Glomerular visceral epithelial cell (primary cell): ENCODE data around the gene VASN.

Source experiments
- DNase-seq: peaks from one replicate; pipeline ENCODE4 v3.0.0-alpha.2; 2016; ENCODE audit errors: extremely low spot score

VASN gene

DNA sequence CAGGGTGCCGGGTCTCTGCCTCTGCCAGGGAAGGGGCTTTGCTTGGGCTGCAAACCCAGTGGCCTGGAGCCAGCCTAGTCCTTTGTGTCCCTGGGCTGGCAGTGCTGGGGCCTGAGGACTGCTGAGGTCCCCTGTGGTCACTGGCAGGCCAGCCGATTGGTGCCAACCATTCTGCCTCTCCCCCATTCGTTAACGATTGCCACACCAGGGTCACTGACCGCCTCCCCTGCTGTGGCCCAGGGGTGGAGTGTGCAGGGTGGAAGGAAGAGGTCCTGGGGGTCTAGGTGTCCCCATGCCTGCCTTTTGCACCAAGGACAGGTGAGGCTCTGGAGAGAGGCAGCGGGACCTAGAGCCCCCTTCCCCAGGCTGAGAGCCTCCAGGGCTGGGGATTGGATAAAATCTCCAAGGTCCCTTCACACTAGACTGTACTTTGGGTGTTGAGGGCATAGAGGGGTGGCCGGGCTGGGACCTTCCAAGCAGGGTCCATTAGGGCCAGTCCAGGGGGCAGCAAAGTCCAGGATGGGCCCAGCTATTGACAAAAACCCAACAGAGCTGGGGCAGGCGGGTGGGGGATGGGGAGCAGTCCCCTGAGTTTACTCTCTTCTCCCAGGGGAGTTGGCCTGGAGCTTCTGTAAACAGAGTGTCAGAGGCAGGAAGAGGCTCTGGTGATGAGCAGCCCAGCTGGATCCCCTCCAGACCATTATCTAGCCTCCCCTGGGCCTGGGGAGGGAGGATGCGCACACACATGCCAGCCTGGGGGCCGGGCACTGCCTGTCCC lies 1.1 kb downstream of the VASN start:
- DNase-seq: peak; percentile 68

DNA sequence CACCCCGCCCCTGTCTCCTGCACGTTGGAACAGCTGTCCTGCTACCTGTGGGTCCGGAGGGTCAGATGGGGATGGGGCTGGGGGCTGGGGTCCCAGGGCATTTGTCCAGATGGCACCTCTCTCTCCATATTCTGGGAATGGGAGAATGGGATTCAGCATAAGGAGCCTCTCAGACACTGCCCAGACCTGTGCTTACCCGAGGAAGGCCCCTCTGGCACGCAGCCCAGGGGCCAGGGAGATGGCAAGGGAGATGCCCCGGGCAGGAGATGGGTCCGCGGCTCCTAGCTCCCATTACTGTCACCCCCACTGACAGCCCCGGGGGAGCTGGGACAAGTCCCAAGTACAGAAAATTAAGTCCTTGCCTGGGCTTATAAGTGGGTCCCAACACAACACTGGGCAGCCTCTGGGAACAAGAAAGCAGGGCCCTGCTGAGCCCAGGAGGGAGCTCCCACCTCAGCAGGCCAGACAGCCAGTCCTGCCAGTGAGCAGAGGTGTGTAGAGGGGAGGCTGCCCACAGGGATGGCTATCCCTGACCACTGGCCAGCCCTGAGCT lies 1.8 kb downstream of the VASN start:
- DNase-seq: peak; percentile 58

DNA sequence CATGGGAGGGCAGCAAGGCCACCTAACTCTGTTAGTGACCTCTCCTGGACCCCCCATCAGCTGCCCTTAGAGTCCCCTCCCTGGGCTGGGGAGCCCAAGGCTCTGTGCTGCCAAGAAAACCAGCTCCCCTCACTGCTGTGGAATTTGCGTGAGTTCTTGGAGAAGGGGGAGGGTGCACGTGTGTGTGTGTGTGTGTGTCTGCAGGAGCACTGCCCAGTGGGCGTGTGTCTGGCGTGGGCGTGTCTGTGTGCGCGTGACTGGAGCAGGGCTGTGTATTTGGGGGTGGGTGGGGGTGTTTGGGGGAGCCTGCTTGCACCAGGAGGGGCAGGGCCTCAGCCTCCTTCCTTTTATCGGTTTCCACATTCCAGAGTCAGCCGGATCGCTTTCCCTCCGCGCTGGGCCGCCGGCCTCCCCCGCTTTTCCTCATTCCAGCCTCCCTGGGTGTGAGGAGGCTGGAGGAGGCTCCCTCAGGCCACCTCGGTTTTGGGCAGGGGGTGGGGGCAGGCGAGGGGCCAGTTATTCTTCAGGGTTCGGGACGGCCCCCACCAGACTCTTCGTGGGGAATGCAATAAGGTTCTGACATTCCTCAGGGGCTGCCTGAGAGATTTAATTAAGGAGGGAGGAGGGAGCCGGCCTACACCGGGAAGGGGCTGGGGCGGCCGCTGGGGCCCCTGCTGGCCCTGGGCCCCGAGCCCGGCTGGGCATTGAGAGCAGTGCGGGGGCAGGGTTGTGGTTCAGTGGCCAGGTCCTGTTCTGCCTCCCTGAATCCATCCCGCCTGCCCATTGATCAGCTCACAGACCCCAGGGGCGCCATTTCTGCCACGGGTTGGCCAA lies 2.5 kb downstream of the VASN start:
- DNase-seq: peak; percentile 85

DNA sequence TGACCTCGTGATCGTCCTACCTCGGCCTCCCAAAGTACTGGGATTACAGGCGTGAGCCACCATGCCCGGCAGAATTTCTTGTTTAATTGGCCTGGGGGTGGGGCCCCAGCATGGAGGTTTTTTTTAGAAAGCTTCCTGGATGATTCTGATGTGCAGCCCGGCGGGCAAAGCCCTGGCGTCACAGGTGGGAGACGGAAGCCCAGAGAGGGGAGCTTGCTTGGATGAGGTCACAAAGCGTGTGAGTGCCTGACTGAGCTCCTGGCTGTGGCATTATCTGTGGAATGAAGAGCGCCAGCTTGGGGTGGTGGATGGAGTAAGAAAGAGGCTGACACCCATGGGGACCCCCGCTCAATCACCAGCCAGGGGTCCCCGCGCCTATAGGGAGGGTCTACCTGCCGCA lies 4.1 kb downstream of the VASN start:
- no peak for DNase-seq

DNA sequence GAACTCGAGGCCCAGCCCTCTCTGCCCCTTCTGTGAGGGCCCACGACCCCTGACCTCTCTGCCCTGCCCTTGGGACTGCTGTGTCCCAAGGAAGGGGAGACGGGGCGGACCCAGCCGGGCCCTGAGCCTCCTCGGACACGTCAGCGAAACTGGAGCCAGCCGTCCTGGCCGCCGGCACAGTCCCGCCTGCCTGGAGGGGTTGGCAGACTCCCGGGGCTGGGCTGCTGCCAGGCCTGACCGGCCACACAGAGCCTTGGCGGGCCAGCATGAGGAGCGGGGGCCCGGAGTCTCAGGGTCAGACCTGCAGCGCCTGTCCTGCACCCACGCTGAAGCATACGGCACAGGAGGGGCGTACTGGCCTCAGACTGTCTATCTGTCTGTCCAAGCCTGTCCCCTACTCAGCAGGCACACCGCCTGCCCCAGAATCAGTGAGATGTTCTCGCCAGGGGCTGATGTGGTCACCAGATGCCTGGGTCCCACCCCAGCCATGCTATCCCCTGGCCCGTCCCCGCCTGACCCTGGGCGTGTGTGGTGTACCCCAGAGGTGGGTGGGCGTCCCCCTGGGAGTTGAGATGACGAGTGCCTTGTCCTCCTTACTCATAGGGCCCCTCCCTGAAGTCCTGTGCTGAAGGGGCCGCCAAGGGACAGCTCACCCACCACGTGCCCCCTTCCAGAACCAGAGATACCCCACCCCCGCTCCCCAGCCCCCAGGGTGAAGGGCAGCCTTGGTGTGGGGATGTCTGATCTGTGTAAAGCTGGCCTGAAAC lies 4.7 kb downstream of the VASN start:
- peak; percentile 54 for DNase-seq

DNA sequence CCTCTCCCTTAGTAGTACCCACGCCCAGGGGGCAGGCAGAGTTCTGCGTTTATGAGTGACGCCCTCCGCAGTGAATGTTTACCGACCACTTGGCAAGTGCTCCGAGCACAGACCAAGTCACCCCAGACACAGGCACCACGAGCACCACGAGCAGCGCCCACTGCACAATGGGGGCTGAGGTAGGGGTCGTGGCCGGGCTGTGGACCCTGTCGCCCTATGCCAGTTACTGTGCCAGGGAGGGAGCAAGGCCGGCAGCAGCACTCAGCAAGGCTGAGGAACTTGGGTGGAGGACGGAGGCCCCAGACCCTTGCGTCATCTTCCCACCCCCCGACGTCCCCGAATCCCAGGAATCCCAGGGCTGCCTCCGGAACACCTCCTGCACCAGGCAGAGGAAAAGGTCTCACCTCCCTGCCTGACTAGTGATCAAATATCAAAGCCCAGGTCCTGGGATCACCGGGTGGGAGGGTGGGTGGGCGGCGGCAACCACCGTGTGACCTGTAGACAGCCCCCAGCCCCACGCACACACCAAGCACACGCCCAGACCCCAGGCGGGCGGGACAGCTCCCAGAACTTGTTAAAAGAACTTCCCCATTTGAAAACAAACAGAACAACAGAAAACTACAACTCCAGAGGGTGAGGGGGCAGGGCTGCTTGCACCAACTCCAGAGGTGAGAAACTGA lies 5.4 kb downstream of the VASN start:
- DNase-seq: no peak

DNA sequence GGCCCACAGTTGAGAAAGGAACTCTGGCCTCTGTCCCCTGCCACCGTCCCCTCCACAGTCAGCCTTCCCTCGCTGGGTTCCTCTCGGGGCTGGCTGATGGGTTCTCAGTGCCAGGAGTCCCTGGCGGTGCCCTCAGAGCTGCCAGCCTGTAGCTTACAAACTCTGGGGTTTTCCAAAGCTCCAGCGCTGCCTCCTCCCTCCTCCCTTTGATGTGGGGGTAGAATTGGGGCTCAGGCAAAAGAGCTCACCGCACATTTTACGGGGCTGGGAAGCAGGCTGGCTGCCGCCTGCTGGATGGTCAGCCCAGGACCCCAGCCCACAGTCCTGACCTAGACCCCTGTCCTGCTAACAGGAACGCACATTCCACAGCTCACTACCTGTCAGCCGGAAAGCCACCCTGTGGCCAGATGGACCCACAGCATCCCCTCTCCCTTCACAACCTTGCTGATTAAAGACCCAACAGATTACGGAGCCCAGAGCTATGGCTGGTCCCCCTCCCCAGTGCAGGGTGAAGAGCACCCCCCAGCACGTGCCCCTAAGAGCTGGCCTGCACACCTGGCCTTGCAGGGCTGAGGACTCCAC lies 6.0 kb downstream of the VASN start:
- no peak for DNase-seq

DNA sequence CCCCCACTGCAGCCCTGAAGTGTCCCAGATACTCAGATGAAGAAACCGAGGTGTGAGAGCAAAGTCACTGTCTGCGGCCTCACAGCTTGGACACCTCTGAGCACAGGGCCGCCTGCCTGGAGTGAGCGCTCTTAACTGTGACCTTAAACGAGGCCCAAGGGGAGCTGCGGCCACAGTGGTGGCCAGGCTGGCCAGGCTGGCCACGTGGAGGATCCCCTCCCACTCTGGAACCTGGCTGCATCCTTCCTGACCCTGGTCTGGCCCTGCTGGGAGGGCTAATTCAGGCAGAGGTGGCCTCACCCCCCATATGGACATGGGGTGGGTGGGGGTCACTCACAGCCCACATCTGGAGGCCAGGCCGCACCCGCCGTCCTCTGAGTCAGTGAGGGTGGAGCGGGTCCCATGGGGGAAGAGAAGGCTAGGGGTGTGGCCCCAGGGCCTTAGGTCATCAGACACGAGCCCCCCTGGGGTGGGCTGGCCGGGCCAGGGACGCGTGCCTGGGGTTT lies 6.6 kb downstream of the VASN start:
- no peak for DNase-seq

DNA sequence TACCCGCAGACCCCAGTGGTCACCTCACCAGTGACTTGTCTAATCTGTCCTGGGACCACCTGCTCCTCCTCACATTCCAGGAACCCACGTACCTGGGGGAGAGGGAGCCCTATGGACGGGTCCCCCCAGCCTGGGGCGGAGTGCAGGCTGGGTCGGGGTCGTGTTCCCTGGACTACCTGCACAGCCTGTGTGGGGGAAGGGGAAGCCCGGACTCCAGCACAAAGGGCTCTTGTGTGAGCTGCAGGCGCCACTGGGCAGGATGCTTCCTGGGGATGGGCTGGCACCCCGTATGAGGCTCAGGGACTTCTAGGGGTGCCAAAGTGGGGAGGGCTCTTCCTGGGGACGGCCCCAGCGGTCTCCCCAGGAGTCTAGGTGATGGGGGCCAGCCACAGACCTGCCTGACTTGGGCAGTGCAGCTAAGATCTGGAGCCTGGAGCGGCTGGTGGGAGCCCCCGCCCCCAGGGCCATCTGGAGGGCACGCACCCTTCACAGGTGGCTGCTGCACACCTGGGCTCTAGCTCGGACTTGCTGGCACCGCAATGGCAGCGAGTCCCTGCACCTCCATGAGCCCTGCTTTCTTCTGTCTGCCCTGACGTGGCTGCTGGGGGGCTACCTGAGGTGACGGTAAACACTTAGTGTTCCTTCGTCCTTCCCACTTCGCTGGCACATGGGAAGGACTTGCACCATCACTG lies 7.5 kb downstream of the VASN start:
- no peak for DNase-seq

DNA sequence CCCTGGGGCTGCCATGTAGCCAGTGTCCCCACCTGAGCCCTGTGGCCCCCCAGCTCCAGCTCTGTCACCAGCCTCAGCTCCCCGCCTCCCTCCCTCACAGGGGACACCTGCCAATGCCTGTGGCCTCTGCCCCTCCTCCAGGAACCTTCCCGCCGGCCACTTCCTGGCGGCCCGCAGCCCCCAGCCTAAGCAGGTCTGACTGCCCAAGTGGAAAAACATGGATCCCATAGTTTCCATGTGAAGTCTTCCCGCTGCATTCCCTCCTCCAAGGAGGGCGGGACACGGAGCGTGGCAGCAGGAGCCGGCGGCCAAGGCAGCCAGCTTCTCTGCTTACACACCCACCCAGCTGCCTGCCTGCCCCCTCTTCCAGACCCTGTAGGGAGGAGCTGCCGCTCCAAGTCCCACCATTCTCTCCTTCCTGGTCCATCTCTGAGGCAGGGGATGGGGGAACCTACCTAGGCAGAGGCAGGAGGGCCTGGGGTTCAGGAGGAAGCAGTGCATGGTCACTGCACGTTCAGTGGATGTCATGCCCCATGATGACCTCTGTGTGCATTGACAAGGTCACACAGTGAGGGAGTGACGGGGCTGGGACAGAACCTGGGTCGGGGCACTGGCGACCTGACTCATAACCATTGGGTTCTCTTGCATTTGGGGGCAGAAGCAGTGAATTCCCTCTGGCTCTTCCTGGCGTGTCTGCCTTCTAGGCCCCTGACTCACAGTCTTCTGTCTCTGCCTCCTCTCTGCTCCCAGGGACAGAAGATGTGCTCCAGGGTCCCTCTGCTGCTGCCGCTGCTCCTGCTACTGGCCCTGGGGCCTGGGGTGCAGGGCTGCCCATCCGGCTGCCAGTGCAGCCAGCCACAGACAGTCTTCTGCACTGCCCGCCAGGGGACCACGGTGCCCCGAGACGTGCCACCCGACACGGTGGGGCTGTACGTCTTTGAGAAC lies 8.7 kb downstream of the VASN start:
- peak; percentile 52 for DNase-seq

DNA sequence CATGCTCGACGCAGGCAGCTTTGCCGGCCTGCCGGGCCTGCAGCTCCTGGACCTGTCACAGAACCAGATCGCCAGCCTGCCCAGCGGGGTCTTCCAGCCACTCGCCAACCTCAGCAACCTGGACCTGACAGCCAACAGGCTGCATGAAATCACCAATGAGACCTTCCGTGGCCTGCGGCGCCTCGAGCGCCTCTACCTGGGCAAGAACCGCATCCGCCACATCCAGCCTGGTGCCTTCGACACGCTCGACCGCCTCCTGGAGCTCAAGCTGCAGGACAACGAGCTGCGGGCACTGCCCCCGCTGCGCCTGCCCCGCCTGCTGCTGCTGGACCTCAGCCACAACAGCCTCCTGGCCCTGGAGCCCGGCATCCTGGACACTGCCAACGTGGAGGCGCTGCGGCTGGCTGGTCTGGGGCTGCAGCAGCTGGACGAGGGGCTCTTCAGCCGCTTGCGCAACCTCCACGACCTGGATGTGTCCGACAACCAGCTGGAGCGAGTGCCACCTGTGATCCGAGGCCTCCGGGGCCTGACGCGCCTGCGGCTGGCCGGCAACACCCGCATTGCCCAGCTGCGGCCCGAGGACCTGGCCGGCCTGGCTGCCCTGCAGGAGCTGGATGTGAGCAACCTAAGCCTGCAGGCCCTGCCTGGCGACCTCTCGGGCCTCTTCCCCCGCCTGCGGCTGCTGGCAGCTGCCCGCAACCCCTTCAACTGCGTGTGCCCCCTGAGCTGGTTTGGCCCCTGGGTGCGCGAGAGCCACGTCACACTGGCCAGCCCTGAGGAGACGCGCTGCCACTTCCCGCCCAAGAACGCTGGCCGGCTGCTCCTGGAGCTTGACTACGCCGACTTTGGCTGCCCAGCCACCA lies 9.7 kb downstream of the VASN start:
- DNase-seq: no peak

DNA sequence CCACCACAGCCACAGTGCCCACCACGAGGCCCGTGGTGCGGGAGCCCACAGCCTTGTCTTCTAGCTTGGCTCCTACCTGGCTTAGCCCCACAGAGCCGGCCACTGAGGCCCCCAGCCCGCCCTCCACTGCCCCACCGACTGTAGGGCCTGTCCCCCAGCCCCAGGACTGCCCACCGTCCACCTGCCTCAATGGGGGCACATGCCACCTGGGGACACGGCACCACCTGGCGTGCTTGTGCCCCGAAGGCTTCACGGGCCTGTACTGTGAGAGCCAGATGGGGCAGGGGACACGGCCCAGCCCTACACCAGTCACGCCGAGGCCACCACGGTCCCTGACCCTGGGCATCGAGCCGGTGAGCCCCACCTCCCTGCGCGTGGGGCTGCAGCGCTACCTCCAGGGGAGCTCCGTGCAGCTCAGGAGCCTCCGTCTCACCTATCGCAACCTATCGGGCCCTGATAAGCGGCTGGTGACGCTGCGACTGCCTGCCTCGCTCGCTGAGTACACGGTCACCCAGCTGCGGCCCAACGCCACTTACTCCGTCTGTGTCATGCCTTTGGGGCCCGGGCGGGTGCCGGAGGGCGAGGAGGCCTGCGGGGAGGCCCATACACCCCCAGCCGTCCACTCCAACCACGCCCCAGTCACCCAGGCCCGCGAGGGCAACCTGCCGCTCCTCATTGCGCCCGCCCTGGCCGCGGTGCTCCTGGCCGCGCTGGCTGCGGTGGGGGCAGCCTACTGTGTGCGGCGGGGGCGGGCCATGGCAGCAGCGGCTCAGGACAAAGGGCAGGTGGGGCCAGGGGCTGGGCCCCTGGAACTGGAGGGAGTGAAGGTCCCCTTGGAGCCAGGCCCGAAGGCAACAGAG lies 10.5 kb downstream of the VASN start:
- no peak for DNase-seq

DNA sequence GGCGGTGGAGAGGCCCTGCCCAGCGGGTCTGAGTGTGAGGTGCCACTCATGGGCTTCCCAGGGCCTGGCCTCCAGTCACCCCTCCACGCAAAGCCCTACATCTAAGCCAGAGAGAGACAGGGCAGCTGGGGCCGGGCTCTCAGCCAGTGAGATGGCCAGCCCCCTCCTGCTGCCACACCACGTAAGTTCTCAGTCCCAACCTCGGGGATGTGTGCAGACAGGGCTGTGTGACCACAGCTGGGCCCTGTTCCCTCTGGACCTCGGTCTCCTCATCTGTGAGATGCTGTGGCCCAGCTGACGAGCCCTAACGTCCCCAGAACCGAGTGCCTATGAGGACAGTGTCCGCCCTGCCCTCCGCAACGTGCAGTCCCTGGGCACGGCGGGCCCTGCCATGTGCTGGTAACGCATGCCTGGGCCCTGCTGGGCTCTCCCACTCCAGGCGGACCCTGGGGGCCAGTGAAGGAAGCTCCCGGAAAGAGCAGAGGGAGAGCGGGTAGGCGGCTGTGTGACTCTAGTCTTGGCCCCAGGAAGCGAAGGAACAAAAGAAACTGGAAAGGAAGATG lies 11.2 kb downstream of the VASN start:
- DNase-seq: no peak

DNA sequence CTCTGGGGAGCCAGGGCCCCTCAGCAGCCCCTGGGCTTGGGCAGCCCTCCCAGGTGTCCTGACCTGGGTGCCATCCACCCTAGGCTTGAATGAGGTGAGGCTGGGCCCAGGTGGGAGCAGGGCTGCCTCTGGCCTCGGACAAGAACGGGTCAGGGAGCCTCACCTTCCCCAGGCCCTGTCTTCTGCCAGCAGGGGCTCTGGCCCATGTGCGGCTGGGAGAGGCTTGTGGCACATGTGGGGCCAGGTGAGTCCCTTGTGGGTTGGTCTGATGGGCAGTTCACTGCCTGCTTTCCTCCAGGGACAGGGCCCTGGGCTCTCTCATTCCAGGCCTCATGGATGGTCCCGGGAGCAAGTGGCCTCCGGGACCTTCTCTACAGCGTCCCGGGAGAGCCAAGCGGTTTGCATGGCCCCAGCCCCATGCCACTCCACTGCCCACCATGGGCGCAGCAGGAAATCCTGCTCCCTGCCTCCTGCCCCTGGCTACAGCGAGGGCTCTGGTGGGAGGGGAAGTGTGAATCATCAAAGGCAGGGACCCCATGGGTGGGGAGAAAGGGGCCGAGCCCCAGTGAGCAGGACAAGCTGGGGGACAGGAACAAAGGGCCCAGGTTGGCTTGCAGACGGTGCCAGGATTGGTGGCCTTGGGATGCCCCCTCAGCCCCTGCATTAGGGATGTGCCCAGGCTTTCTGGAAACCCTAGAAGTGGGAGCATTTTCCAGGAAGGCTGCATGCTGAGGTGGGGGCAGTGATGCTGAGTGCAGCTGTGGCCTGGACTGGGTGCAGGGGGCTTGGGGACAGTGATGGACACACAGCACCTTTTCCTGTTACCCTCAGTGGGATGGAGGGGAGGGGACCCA lies 12.2 kb downstream of the VASN start:
- no peak for DNase-seq

DNA sequence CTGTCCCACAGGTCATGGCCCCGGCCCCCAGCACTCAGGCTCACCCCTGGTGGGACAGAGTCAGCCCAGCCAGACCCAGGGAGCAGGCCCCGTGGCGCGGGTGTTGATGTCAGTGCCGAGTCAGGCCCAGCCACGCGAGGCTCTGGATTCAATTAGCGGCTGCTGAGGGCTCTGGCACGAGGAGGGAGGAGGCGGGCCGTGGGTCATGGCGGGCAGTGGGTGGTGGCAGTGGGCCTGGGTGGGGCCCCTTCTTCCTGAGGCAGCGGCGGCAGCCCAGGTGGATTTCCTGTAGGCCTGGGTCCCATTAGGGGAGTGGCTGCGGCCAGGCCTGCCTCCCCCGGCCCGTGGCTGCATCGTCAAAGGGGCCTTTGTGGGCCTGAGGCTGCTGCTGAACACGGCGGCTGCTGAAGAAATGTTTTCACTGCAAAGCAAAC lies 12.9 kb downstream of the VASN start:
- DNase-seq: no peak
